Activated CD4-positive, alpha-beta T cell treated with anti-CD3 and anti-CD28 coated beads for 4 hours (primary cell): Measurements from ENCODE around the gene JAZF1.

Experiments used
- DNase-seq, 2 donors: peaks; one replicate each; pipeline ENCODE4 v3.0.0-alpha.2; 2020

Gene JAZF1

GRCh38 chr7:28133872-28134271 lies 46.7 kb downstream of the JAZF1 start:
- no peak for DNase-seq

GRCh38 chr7:28132959-28133870 lies 47.4 kb downstream of the JAZF1 start:
- DNase-seq, result no peak

- DNase-seq, result no peak
Observed at GRCh38 chr7:28130277-28130676, 50.3 kb downstream of the JAZF1 start.

- DNase-seq, result no peak
Observed at GRCh38 chr7:28128608-28129007, 52.0 kb downstream of the JAZF1 start.

GRCh38 chr7:28126410-28127041 lies 54.1 kb downstream of the JAZF1 start:
- DNase-seq, result no peak

GRCh38 chr7:28125431-28126409 lies 54.9 kb downstream of the JAZF1 start:
- DNase-seq, result no peak

- no peak for DNase-seq
Observed at GRCh38 chr7:28124413-28124812, 56.2 kb downstream of the JAZF1 start.

GRCh38 chr7:28123752-28124151 lies 56.8 kb downstream of the JAZF1 start:
- no peak for DNase-seq

- no peak for DNase-seq
Observed at GRCh38 chr7:28121496-28121895, 59.1 kb downstream of the JAZF1 start.

- no peak for DNase-seq
Observed at GRCh38 chr7:28116041-28116440, 64.6 kb downstream of the JAZF1 start.

- DNase-seq, result no peak
Observed at GRCh38 chr7:28115261-28115660, 65.3 kb downstream of the JAZF1 start.

- no peak for DNase-seq
Observed at GRCh38 chr7:28114056-28114455, 66.5 kb downstream of the JAZF1 start.

- DNase-seq, result no peak
Observed at GRCh38 chr7:28112883-28113540, 67.6 kb downstream of the JAZF1 start.

GRCh38 chr7:28112467-28112866 lies 68.1 kb downstream of the JAZF1 start:
- no peak for DNase-seq

GRCh38 chr7:28112012-28112411 lies 68.6 kb downstream of the JAZF1 start:
- no peak for DNase-seq

- no peak for DNase-seq
Observed at GRCh38 chr7:28110427-28111012, 70.1 kb downstream of the JAZF1 start.

GRCh38 chr7:28108747-28109146 lies 71.8 kb downstream of the JAZF1 start:
- DNase-seq, result no peak

- no peak for DNase-seq
Observed at GRCh38 chr7:28107960-28108359, 72.6 kb downstream of the JAZF1 start.

- DNase-seq, result no peak
Observed at GRCh38 chr7:28106321-28106829, 74.2 kb downstream of the JAZF1 start.

- DNase-seq, result no peak
Observed at GRCh38 chr7:28105234-28105633, 75.4 kb downstream of the JAZF1 start.

GRCh38 chr7:28104811-28105210 lies 75.8 kb downstream of the JAZF1 start:
- DNase-seq, result no peak

GRCh38 chr7:28104041-28104541 lies 76.5 kb downstream of the JAZF1 start:
- DNase-seq, result no peak
